ENCODE results near the gene PMEPA1.
A peak's percentile ranks its signal among the peaks of the same experiment; 100 is the strongest.

PMEPA1 gene, protein sequence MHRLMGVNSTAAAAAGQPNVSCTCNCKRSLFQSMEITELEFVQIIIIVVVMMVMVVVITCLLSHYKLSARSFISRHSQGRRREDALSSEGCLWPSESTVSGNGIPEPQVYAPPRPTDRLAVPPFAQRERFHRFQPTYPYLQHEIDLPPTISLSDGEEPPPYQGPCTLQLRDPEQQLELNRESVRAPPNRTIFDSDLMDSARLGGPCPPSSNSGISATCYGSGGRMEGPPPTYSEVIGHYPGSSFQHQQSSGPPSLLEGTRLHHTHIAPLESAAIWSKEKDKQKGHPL

DNA sequence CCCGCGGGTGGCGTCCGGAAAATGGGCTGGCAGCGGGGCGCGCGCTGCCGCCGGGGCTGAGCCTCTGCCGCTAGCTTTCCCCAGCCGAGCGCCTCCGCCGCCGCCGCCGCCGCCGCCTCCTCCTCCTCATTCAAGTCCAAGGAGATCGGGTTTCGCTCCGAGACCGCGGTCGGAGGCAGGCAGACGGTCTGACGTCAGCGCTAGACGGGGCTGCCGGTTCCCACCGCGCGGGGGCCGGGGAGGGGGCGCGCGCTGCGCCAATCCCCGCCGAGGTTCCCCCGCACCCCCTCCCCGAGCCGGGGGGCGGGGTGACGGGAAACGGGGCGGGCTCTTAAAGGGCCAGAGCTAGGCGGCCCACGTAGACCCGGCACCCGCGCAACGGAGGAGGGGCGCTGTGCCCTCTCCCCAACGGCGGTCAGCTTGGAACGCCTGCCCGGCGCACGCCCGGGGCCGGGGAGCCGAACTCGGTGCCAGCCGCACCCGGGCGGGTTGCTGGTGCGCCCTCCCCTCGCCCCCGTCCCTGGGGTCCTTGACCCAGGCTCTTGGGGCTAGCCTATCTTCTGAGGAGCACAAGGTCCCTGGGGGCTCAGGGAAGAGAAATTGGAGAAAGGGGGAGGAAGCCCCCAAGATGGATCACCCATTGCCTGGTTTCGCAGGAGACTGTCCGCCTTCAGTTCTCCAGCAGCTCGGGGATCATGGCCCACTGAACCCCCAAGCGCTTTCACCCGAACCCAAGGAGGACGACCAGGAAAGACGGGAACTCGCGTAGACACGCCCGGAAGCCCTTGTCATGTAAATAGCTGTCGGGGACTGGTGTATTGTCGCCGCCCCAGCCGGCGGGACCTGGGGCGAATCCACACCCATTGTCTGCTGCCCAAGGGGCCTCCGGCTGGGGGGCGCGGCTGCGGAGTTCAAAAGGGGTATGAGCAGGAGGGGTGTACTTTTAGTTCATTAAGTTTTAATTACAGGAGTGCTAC lies at the start of gene PMEPA1:
Gene PMEPA1, minus strand, starts transcription at position 193 of the 977 bp plus-strand sequence. CDS start 433 bp downstream, outside the sequence.
- peak; percentile 91 to 92 for DNase-seq (ENCODE audit: low read depth in 2 of 2)

DNA sequence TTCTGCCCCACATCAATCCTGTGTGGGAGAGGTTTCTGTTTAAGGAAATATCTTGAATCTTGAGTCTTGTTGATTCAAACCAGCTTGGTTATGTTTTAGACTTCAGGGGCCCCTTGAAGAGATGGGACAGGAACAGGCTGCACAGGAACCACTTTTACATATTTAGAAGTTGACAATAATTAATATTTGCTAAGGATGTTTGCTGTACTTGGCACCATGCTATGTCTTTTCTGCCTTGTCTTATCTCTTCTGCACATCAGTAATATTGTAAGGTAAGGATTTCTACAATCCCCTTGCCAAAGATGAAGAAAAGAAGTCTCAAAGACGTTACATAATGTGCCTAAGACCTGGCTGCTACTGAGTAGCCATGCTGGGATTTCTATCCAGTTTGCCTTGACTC lies 48.0 kb upstream of the PMEPA1 start:
- no peak for DNase-seq (ENCODE audit: low read depth in 2 of 2)

DNA sequence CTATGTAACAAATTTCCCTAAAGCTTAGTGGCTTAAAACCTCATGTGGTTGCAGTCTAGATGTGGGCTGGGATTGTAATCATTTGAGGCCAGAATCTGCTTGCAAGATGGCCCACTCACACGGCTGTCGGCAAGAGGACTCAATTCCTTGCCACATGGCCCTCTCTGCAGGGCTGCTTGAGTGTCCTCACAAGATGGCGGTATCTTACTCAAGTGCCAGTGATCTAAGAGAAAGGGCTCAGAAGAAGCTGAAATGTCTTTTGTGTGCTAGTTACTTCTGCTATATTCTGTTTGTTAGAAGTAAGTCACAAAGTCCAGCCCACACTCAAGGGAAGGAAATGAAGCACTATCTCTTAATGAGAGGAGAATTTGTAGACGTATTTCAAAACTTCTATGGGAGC lies 47.1 kb upstream of the PMEPA1 start:
- DNase-seq (ENCODE audit: low read depth in 2 of 2) = no peak

DNA sequence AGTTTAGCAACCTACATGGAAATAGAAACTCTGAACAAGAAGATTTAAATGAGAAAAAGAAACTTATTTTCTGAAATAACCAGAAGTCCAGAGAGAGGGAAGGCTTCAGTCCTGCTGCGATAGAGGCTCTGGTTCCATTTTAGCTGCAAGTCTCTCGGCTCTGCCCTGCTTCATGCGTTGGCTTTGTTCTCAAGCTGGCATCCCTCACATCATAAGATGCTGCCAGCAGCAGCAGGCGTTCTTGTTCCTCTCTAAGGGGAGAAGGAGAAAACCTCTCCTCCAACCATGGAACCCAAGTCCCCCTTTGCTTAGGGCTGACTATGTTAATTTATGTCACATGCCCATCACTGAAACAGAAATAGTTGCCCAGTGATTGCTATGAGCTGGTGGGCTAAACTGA lies 46.4 kb upstream of the PMEPA1 start:
- no peak for DNase-seq (ENCODE audit: low read depth in 2 of 2)

DNA sequence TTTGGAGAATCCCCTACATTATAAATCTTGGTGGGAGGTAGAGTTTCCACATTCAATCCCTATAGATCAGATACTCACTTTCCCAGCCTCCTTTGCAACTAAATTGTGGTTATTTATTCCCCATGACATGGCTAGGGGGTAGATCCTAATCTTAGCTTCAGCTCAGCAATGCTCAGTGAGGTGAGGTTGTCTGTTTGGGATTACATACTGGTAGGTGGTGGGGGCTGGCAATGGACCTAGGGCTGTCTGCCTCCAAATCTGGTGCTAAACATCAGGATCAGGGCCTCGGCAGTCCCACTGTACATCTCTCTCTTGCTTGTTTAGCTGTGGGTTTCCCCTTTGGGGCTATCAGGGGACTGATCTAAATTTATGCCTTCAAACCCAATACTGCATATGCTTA lies 45.8 kb upstream of the PMEPA1 start:
- DNase-seq (ENCODE audit: low read depth in 2 of 2) = no peak

DNA sequence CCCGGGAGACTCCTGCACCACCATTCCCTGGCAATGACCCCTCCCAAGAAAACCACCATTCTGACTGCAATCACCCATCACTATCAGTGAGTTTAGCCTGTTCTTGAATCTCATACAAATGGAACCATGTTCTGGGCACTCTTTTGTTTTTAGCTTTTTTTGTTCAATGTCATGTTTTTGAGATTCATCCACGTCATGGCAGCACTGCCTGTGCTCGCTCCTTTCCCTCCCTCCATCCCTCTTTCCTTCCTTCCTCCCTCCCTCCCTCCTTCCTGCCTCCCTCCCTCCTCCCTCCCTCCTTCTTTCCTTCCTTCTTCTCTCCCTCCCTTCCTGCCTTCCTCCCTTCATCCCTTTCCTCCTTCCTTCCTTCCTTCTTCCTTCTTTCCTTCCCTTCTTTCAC lies 44.4 kb upstream of the PMEPA1 start:
- DNase-seq (ENCODE audit: low read depth in 2 of 2) = no peak

DNA sequence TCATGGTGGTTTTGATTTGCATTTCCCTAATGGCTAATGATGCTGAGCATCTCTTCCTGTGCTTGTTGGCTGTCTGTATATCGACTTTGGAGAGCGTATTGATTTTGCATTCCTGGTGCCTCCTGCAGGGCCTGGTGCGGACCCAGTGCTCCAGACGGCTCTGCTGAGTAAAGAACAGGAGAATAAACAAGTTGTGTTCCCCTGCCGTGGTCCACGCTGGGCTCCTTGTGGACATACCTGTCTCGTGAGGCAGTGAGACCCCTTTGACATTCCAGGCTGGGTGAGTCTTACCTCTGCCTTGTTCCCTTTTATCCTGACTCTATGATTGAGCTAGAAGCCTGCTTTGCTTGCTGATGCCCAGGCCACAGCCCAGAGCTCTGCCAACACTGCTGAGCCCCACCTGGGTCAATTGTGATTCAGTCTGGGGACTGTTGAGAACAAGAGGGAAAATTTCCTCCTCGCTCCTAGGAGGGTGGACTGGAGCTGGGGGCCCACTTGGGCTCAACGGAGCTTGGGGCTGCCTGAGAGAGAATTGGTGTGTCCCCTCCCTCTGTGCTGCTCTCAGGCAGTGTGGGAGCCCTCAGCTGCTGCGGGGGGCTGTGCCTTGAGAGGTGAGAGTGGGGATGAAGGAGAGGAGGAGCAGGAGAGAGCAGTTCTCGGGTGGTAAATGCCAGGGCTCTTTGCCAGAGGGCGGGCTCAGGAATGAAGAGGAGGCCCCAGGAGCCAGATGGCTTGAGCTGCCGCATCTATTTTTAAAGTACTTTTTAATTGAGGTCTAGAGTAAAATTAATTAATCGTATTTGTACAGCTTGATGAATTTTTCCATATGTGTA lies 43.7 kb upstream of the PMEPA1 start:
- no peak for DNase-seq (ENCODE audit: low read depth in 2 of 2)

DNA sequence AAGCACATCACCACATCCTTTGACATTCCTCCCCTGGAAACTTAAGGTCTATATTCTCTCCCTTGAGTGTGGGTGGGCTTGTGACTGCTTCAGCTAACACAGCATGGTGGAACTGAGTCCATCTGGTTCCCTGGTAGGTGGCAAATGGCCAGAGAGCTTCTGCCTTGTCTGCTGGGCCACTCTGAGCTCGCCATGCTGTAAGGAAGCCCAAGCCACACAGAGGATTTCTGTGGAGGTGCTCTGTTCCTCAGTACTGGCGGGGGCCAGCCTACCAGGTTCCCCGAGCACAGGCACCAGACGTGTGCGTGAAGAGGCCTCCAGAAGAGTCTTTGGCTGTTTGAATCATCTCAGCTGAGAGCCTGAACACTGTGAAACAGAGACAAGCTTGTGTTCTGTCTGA lies 41.6 kb upstream of the PMEPA1 start:
- DNase-seq (ENCODE audit: low read depth in 2 of 2) = no peak

DNA sequence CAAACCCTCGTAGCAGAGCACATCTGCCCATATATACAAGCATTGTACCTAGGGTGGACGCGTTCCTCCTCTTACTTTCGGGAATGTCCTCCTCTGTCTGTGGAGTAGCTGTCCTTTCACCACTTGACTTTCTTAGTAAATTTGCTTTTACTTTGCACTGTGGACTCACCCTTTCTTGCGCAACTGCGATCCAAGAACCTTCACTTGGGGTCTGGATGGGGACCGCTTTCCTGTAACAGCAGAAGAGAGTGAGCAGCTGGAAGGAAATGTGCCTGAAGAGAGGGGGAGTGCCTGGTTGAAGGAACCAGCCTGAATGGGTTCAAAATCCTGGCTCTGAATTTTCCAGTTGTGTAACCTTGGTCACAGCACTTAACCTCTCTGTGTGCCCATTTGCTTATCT lies 40.1 kb upstream of the PMEPA1 start:
- no peak for DNase-seq (ENCODE audit: low read depth in 2 of 2)

DNA sequence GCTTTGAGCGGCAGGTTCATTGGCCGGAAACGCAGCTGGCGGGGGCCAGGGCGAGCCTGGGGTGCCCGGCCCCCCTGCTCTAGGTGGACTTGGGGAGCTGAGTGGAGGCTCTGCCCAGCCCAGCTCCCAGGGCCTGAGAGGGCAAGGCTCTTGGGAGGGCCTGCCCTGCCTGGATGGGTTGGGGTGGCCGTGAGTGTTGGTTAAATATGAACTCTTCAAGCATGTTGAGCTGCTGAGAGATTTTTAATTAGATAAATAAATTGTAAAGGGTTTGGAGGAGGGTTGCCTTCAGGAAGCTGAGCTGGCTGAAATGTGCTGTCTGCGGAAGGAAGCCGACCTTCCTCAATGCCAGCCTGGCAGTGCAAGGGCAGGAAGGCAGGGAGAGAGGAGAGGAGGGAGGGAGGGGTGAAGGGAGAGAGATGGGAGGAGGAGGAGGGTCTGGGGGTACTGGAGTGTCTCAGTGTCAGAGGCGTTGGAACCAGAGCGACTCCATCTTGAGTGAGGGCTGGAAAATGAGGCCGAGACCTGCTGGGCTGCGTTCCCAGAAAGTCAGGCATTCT lies 39.4 kb upstream of the PMEPA1 start:
- no peak for DNase-seq (ENCODE audit: low read depth in 2 of 2)

DNA sequence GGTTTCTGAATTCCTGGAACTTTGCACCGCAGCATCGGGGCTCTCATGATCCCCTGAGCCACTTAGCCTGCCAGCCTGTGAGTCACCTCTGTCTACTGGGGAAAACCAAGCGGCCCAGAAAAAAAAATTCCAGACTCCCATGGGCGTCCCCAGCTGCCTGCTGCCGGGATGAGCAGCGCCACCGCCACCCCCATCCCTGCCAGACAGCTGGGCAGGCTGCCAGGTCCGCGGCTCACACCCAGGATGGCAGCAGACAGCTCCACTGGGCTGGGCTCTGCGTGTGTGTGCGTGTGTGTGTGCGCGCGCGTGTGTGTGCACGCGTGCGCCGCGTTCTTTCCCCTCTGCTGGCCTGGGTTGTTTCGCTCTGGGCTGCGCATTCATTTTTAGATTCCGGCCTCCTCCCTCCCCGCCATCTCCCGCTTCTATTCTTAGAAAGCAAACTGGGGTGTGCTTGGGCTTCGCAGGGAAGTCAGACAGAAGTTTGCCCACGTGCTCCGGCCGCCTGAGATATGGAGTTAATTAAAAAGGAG lies 38.9 kb upstream of the PMEPA1 start:
- DNase-seq (ENCODE audit: low read depth in 2 of 2) = peak; percentile 20 to 31

DNA sequence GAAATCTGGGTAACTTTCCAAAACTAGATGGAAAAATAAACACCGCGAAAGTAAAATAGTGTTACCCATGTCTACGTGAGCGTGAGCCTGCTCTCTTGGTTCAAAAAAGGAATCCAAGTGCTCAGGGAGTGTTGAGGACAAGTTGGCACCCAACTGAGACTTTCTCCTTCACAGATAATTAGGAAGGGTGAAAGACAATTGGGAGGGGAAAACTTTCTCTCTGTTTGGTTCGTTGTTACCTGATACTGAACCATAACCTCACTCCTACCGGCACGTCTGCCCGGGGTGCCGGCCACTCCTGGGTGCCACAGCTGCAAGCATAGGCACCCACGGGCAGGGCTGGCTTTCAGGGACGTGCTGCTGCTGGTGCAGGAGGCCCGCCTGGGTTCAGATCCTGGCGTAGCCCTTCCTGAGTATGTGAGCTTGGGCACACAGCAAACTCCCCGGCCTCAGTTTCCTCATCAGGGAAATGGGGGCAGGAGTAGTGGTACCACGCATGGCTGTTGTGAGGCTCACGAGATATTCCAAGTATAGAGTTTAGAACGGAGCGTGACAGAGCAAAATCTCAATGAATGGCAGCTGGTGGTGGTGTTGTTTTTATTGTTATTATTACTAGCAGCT lies 38.2 kb upstream of the PMEPA1 start:
- no peak for DNase-seq (ENCODE audit: low read depth in 2 of 2)

DNA sequence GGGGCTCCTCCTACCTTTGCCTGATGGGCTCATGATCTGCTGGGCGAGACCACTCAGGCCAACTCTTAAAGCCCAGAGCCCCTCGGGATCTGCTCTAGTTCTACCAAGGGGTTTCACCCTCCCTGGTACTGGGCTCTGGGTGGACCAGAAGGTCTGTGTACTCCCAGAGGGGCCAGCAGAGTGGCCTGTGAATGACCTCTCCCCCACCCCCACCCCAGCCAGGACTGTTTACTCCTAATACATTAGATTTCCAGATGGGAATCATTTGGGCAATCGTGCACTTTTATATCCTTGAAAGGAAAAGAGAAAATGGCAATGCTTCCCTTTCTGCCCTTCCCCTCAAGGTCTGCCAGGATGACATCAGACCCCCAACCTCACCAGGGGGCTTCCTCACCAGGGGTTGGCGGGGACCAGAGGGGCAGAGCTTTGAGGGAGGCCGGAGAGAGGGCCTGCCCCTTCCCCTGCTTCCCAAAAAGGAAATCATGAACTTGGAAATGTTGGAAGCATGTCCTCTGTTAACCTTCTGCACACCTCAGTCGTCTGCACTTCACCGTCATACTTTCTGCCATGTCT lies 37.1 kb upstream of the PMEPA1 start:
- DNase-seq (ENCODE audit: low read depth in 2 of 2) = no peak

DNA sequence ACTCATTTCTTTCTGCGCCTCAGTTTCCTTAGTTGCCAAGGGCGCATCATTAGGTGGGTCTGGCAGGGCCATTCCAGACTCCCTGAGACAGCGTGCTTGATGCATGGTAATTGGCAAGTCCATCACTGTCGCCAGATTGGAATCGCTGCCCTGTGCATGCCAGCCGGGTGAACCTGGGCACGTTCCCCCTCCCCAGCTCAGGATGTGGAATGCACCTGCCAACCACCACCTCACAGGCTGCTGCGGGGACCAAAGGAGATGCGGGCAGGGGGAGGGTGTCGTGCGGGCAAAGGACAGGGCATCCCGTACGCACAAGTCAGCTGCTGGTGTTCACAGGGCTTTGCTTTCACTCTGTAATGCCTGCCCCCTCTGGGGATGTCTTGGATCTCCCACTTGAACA lies 36.4 kb upstream of the PMEPA1 start:
- no peak for DNase-seq (ENCODE audit: low read depth in 2 of 2)

DNA sequence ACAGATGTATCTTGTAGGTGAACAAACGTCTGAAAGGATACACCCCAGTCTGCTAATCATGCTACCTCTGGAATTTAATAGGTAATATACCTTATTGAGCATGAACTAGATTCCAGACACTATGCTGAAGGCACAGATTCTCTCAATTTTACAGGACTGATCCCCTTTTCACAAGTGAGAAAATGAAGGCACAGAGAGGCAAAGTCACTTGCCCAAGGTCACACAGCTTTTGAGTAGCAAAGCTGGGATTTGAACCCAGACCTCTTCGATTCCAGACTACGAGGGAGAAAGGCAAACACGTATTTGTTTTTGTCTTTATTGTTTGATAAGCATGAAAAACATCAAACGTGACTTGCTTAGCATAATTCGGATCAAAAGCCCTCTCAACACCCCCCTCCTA lies 34.4 kb upstream of the PMEPA1 start:
- DNase-seq (ENCODE audit: low read depth in 2 of 2) = no peak

DNA sequence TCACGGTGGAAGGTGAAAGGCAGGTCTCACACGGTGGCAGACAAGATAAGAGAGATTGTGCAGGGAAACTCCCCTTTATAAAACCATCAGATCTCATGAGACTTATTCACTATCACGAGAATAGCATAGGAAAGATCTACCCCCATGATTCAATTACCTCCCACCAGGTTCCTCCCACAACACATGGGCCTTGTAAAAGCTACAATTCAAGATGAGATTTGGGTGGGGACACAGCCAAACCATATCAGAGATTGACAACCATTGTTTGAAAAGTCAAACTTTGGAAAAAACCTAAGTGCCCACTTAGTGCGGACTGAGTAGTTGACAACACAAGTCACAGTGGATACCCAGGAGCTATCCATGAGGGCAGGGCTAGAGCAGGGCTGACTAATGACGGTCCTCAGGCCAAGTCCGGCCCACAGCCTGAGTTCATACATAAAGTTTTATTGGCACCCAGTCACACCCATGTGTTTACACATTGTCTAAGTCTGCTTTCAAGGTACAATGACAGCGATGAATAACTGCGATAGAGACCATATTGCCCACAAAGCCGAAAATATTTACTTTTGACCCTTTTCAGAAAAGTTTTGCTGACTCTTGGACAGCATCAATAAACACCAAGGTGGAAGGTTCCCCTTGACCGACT lies 33.8 kb upstream of the PMEPA1 start:
- DNase-seq (ENCODE audit: low read depth in 2 of 2) = no peak

DNA sequence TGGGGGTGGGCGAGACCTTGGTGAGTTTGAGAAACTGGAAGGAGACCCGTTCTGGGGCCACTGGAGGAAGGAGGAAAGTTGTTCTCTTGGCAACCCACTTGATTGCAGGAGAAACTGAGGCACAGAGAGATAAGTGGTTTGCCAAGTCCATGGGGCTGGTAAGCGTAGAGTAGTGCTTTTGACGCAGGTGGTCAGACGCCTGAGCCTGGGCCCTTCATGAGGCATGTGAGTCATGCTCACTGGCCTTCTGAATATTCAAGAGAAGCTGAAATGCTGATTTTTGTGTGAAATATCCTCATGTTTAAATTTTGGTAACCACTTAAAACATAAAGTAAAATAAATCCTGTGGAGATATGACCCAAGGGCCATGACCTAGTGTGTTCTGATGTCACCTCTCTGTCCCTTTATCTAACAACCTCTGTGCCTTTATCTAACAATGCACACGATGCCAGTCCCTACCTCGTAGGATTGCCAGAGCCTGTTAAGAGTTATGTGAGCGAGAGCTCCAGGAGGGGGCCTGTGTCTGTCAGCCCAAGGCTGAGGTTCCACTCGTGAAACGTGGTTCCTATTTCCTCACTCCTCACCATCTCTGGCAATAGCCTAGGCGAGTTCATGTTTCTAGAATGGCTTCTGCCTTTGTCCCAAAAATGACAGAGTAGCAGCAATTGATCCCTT lies 32.8 kb upstream of the PMEPA1 start:
- DNase-seq (ENCODE audit: low read depth in 2 of 2) = no peak

DNA sequence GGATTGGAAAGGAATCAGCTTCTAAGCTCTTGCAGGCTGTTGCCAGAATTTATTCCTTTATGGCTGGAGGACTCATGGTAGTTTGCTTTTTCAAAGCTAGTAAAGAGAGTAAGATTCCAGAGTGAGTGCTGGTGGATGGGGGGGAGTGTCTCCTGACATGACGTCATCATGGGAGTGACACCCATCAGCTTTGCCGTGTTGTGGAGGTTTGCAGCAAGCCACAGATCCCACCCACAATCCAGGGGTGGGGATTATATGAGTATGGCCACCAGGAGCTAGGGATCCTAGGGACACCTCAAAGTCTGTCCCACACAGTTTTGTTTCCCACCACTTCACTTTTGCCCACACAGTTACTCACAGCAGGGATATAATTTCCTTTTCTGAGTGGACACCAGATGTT lies 28.7 kb upstream of the PMEPA1 start:
- DNase-seq (ENCODE audit: low read depth in 2 of 2) = no peak

DNA sequence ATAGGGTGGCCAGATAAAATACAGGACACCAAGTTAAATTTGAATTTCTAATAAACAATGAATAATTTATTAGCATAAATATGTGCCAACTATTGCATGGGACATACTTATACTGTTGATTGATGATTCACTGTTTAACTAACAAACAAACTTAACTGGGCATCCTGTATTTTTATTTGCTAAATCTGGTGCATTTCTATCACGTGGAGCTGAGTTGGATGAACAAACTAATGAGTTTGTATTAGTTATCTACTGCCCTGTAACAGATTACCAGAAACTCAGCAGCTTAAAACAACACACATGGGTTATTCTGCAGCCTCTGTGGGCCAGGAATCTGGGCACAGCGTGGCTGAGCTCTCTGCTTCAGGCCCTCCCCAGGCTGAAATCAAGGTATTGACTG lies 28.2 kb upstream of the PMEPA1 start:
- DNase-seq (ENCODE audit: low read depth in 2 of 2) = no peak

DNA sequence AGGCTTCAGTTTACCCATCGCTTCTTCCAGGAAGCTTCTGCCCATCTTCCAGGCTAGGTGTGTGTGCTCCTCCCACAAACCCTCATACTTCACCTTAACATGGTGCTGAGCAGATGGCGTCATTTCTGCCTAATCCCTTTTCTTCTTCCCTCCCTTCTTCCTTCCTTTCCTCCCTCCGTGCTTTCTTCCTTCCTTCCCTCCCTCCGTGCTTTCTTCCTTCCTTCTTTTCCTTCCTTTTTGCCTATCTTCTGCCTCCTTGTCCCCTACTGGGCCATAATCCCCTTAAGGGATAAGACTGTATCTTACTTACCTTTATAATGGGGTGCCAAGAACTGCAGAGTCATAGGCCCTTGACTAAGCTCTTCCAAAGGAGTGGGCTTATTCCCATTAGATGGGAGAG lies 27.5 kb upstream of the PMEPA1 start:
- DNase-seq (ENCODE audit: low read depth in 2 of 2) = no peak

All from fibroblast of skin of left biceps (primary cell).